Endothelial cell of umbilical vein (primary cell): ENCODE data around the gene ECT2. TPM values are rescaled to one million over a fixed set of nuclear protein-coding genes. Genes with fewer than 3 reads are reported as not detected.

Source experiments
- BruUV-seq: library from RNA; stranded (reverse); fragments of 400-500 nt; replicated peaks from 2 replicates; lab custom pipeline; 2021; lab: Mats Ljungman, UMichigan
- CTCF ChIA-PET: fragments of 300-600, 350-600 bp; sonication (Branson Sonifier 250); formaldehyde crosslinking; loops from one replicate; lab custom pipeline; 2021; ENCODE audit warnings: antibody characterized with exemption, inconsistent platforms; lab: Charles Lee
- POLR2A ChIA-PET: fragments of 300-600, 350-600 bp; sonication (Branson Sonifier 250); formaldehyde crosslinking; loops from one replicate; lab custom pipeline; 2021; ENCODE audit warnings: antibody characterized with exemption, inconsistent platforms; lab: Charles Lee
- DNase-seq: peaks from one replicate; pipeline ENCODE4 v3.0.0-alpha.2; 2011; ENCODE audit warnings: low read depth, low spot score
- FAIRE-seq: peaks from 2 replicates; lab custom pipeline; 2011; peaks lifted over from hg19 to GRCh38; lab: Jason Lieb, UNC
- H2AFZ ChIP-seq: 2 replicates; pipeline ENCODE4 v1.6.0; 2012; ENCODE audit warnings: low read depth, low read length, control low read depth, inconsistent platforms
- H3K27ac ChIP-seq: 2 replicates; pipeline ENCODE4 v1.5.1; 2011; ENCODE audit warnings: low read depth, mild to moderate bottlenecking, control low read depth, low read length, moderate library complexity; ENCODE audit not compliant: insufficient read depth
- H3K27me3 ChIP-seq, 2 experiments: 2 replicates each; pipeline versions ENCODE4 v1.6.0 to v1.6.1; 2011; ENCODE audit warnings: low read length in 2 of 2, mixed read lengths in 1 of 2; ENCODE audit not compliant: control insufficient read depth in 2 of 2, insufficient read depth in 2 of 2
- H3K36me3 ChIP-seq, 2 experiments: 2 replicates in 1 of 2; 3 replicates in 1 of 2; pipeline ENCODE4 v1.5.1; 2011; ENCODE audit warnings: low read length in 2 of 2, mild to moderate bottlenecking in 1 of 2, moderate library complexity in 1 of 2; ENCODE audit not compliant: control insufficient read depth in 2 of 2, insufficient read depth in 2 of 2; ENCODE audit errors: extremely low read depth in 1 of 2
- H3K4me1 ChIP-seq: 3 replicates; pipeline ENCODE4 v1.5.1; 2011; ENCODE audit warnings: mild to moderate bottlenecking, low read length; ENCODE audit not compliant: control insufficient read depth, insufficient read depth; ENCODE audit errors: extremely low read depth
- H3K4me2 ChIP-seq: 2 replicates; pipeline ENCODE4 v1.6.1; 2011; ENCODE audit warnings: low read length, control low read depth, mixed read lengths; ENCODE audit not compliant: insufficient read depth
- H3K4me3 ChIP-seq, 3 experiments: fragments of 200-600 bp in 1 of 3; sonication (generic), shearing (Covaris generic) in 1 of 3; replicated peaks in 1 of 3; 2 replicates each; pipeline ENCODE4 v1.5.1; 2011 to 2016; ENCODE audit warnings: control low read depth in 3 of 3, low read length in 3 of 3, mild to moderate bottlenecking in 2 of 3, inconsistent platforms in 1 of 3, low read depth in 1 of 3, moderate library complexity in 1 of 3; ENCODE audit not compliant: insufficient read depth in 1 of 3
- H3K79me2 ChIP-seq: 2 replicates; pipeline ENCODE4 v1.6.0; 2012; ENCODE audit warnings: low read length, inconsistent platforms; ENCODE audit not compliant: control insufficient read depth, insufficient read depth
- H3K9ac ChIP-seq: replicated peaks from 2 replicates; pipeline ENCODE3; 2011; ENCODE audit warnings: low read length, control low read depth; ENCODE audit not compliant: insufficient read depth; ENCODE audit errors: extremely low read depth
- H3K9me1 ChIP-seq: replicated peaks from 3 replicates; pipeline ENCODE4 v1.6.0; 2011; ENCODE audit warnings: mild to moderate bottlenecking, low read length; ENCODE audit not compliant: control insufficient read depth, insufficient read depth; ENCODE audit errors: extremely low read depth
- H3K9me3 ChIP-seq: replicated peaks from 2 replicates; pipeline ENCODE4 v1.5.1; 2012; ENCODE audit warnings: low read length, inconsistent platforms; ENCODE audit not compliant: control insufficient read depth, insufficient read depth
- H4K20me1 ChIP-seq: replicated peaks from 2 replicates; pipeline ENCODE3; 2011; ENCODE audit warnings: mild to moderate bottlenecking, low read length; ENCODE audit not compliant: control insufficient read depth, insufficient read depth; ENCODE audit errors: extremely low read depth
- GATA2 ChIP-seq: IDR thresholded peaks from 2 replicates; pipeline ENCODE4 v1.7.0; 2011; ENCODE audit warnings: low read depth, mild to moderate bottlenecking, moderate library complexity, mixed read lengths, low read length; ENCODE audit not compliant: insufficient read length, insufficient read depth
- JUN ChIP-seq: IDR thresholded peaks from 2 replicates; pipeline ENCODE4 v1.6.1; 2011; ENCODE audit warnings: borderline replicate concordance, low read depth; ENCODE audit not compliant: insufficient read length, insufficient read depth
- MAX ChIP-seq: IDR thresholded peaks from 2 replicates; pipeline ENCODE4 v1.6.1; 2011; ENCODE audit not compliant: insufficient read depth, insufficient read length
- dilution Hi-C: fragments of 300-500 bp; cut with MboI; formaldehyde crosslinking; loops from one replicate; pipeline ENCODE4 v1.15.0; 2019; ENCODE audit warnings: low sequenced_read_pairs; ENCODE audit not compliant: extremely low pct_ligation_motif_present
- intact Hi-C: fragments of 100-400 bp; cut with micrococcal nuclease; formaldehyde crosslinking; loops from one replicate; pipeline ENCODE4 v1.10.0; 2022
- polyA plus RNA-seq, 4 experiments: library from polyadenylated mRNA; depleted of rRNA in 3 of 4; stranded (reverse) in 3 of 4; unstranded in 1 of 4; fragments of >200 nt; gene quantifications; 2 replicates each; pipeline versions ENCODE4 v1.2.1 to v1.2.3, GENCODE V29; 2011 to 2012; ENCODE audit warnings: missing spikeins in 1 of 4
- total RNA-seq: library from RNA; stranded (reverse); gene quantifications from 2 replicates; pipeline ENCODE4 v1.2.3, GENCODE V29; 2021

Gene ECT2
- total and polyA plus RNA-seq, 2 donors (not counting 3 experiments of a cell fraction or from before 2014, with no cell fraction given), result 10.3 to 47.5 TPM

GRCh38 chr3:172811099-172811498 is 60.6 kb downstream of the ECT2 start:
- TF ChIP-seq JUN (no peak), MAX (no peak)
- FAIRE-seq, result no peak
- H3K36me3 ChIP-seq, result peaks cover 0 to 12% of the 10 kb centered on the region in 2 experiments
- no peaks in the 10 kb centered on the region for H3K79me2 ChIP-seq
- H3K4me1 ChIP-seq, result no peaks in the 10 kb centered on the region
- H3K9me3 ChIP-seq, result no peaks in the 10 kb centered on the region
- no peak overlapping the region for H3K4me2 ChIP-seq
- ChIA-PET POLR2A (no interaction called here), CTCF (interaction anchor here (1.1 to 2.3 kb wide), 4 partner anchors 25 to 235 kb away, joined by 4 to 16 read pairs (median 8); no protein-coding TSS in a partner anchor)
- H2AFZ ChIP-seq, result no peak overlapping the region
- BruUV-seq, result no TSS peak
- intact Hi-C loops, result no loop called here
- H4K20me1 ChIP-seq, result no peaks in the 10 kb centered on the region
- H3K9ac ChIP-seq, result no peak overlapping the region
- no peak for DNase-seq
- H3K4me3 ChIP-seq, result no peak overlapping the region
- dilution Hi-C loops, result no loop called here
- H3K27ac ChIP-seq, result no peak overlapping the region
- H3K9me1 ChIP-seq, result no peaks in the 10 kb centered on the region
- H3K27me3 ChIP-seq, result no peaks in the 10 kb centered on the region

- DNase-seq, result no peak
- Histone ChIP-seq H3K36me3 (peaks cover 0 to 17% of the 10 kb centered on the region in 2 experiments), H3K27ac (no peak overlapping the region), H3K9ac (no peak overlapping the region), H2AFZ (no peak overlapping the region), H3K9me3 (no peaks in the 10 kb centered on the region), H3K4me3 (no peak overlapping the region), H3K27me3 (no peaks in the 10 kb centered on the region), H3K79me2 (no peaks in the 10 kb centered on the region), H4K20me1 (no peaks in the 10 kb centered on the region), H3K4me2 (no peak overlapping the region), H3K9me1 (no peaks in the 10 kb centered on the region), H3K4me1 (no peaks in the 10 kb centered on the region)
- no peak for FAIRE-seq
- POLR2A ChIA-PET, result no interaction called here
- CTCF ChIA-PET, result interaction anchor here (1.3 to 2.4 kb wide), 4 partner anchors 12 to 740 kb away, joined by 3 to 5 read pairs (median 4); no protein-coding TSS in a partner anchor
- no TSS peak for BruUV-seq
- intact Hi-C loops (no loop called here), dilution Hi-C loops (no loop called here)
- no peak for TF ChIP-seq GATA2
Measured at GRCh38 chr3:172813462-172813861, 62.9 kb downstream of the ECT2 start.
